ENCODE measurements around the gene DOCK10. TPM values are rescaled to one million over a fixed set of nuclear protein-coding genes. Genes with fewer than 3 reads are reported as not detected.

Gene DOCK10
- total RNA-seq, 1 experiment from 2014 or later: 2.9 TPM

GRCh38 chr2:225008935-225009334 is 33.3 kb downstream of the DOCK10 start:
- ChIA-PET CTCF (interaction anchor here (0.6 to 1.5 kb wide), 6 partner anchors 12 to 305 kb away, joined by 3 to 5 read pairs (median 4); no protein-coding TSS in a partner anchor), POLR2A (no interaction called here)
- Mint-ChIP-seq H3K36me3 (no peaks in the 10 kb centered on the region), H3K27me3 (ENCODE audit: low read depth) (no peaks in the 10 kb centered on the region), H3K4me1 (peaks cover 47% of the 10 kb centered on the region), H3K27ac (no peak overlapping the region), H3K9me3 (no peaks in the 10 kb centered on the region), H3K4me3 (no peak overlapping the region)
- DNase-seq (ENCODE audit: low spot score): peak; percentile 59
- no peak for TF ChIP-seq NR2C2 (CRISPR knock-in tag; IDR thresholded peaks at IDR 0.05)
- peak; percentile 52 for TF ChIP-seq CTCF (IDR thresholded peaks at IDR 0.05)
- ATAC-seq: peak; percentile 85

GRCh38 chr2:225008179-225008856 is 34.0 kb downstream of the DOCK10 start:
- Mint-ChIP-seq H3K36me3 (no peaks in the 10 kb centered on the region), H3K4me3 (no peak overlapping the region), H3K4me1 (peaks cover 44% of the 10 kb centered on the region), H3K27ac (no peak overlapping the region), H3K27me3 (ENCODE audit: low read depth) (no peaks in the 10 kb centered on the region), H3K9me3 (no peaks in the 10 kb centered on the region)
- ChIA-PET CTCF (interaction anchor here (1.5 kb wide), 1 partner anchor 66 kb away, joined by 3 read pairs; no protein-coding TSS in a partner anchor), POLR2A (no interaction called here)
- no peak for TF ChIP-seq MXD4 (CRISPR knock-in tag; IDR thresholded peaks at IDR 0.05; ENCODE audit: borderline replicate concordance)
- no peak for TF ChIP-seq KAT7 (CRISPR knock-in tag; IDR thresholded peaks at IDR 0.05; ENCODE audit: borderline replicate concordance)
- no peak for TF ChIP-seq ATF3 (CRISPR knock-in tag; conservative IDR thresholded peaks at IDR 0.05)
- TF ChIP-seq ZNF396 (CRISPR knock-in tag; IDR thresholded peaks at IDR 0.05; ENCODE audit: borderline replicate concordance): no peak
- no peak for TF ChIP-seq ZMAT4 (CRISPR knock-in tag; IDR thresholded peaks at IDR 0.05)
- TF ChIP-seq HMGA2 (CRISPR knock-in tag; IDR thresholded peaks at IDR 0.05): no peak
- no peak for TF ChIP-seq ZNF532 (CRISPR knock-in tag; IDR thresholded peaks at IDR 0.05; ENCODE audit: borderline replicate concordance)
- no peak for TF ChIP-seq OVOL2 (CRISPR knock-in tag; IDR thresholded peaks at IDR 0.05; ENCODE audit: borderline replicate concordance)
- no peak for TF ChIP-seq ETV6 (CRISPR knock-in tag; IDR thresholded peaks at IDR 0.05)
- TF ChIP-seq CDX4 (CRISPR knock-in tag; IDR thresholded peaks at IDR 0.05; ENCODE audit: borderline replicate concordance): no peak
- DNase-seq (ENCODE audit: low spot score): no peak
- no peak for ATAC-seq

- no peak for ATAC-seq
- TF ChIP-seq PRDM15 (CRISPR knock-in tag; IDR thresholded peaks at IDR 0.05) (no peak), FOXP4 (CRISPR knock-in tag; IDR thresholded peaks at IDR 0.05) (no peak), ZNF416 (CRISPR knock-in tag; IDR thresholded peaks at IDR 0.05) (no peak), FOXJ3 (CRISPR knock-in tag; IDR thresholded peaks at IDR 0.05; ENCODE audit: borderline replicate concordance) (no peak)
Measured at GRCh38 chr2:225006730-225007129, 35.5 kb downstream of the DOCK10 start.

More at GRCh38 chr2:225006730-225007129, 35.5 kb downstream of the DOCK10 start:
- Mint-ChIP-seq H3K27me3 (ENCODE audit: low read depth) (no peaks in the 10 kb centered on the region), H3K4me1 (peaks cover 40% of the 10 kb centered on the region), H3K4me3 (no peak overlapping the region), H3K36me3 (no peaks in the 10 kb centered on the region), H3K9me3 (no peaks in the 10 kb centered on the region), H3K27ac (no peak overlapping the region)
- CTCF ChIA-PET: no interaction called here
- DNase-seq (ENCODE audit: low spot score): no peak
- POLR2A ChIA-PET: no interaction called here
